Measurements from ENCODE around the gene ATRIP.
A peak's percentile ranks its signal among the peaks of the same experiment; 100 is the strongest.
"Not testable (repeated sequence)": the region's sequence is repeated elsewhere in the genome, so short reads cannot be mapped to it uniquely, and the experiment has no call there.

ATRIP gene

GRCh38 chr3:48459773-48460516 lies 13.4 kb downstream of the ATRIP start:
- TF ChIP-seq, protein P1, sequence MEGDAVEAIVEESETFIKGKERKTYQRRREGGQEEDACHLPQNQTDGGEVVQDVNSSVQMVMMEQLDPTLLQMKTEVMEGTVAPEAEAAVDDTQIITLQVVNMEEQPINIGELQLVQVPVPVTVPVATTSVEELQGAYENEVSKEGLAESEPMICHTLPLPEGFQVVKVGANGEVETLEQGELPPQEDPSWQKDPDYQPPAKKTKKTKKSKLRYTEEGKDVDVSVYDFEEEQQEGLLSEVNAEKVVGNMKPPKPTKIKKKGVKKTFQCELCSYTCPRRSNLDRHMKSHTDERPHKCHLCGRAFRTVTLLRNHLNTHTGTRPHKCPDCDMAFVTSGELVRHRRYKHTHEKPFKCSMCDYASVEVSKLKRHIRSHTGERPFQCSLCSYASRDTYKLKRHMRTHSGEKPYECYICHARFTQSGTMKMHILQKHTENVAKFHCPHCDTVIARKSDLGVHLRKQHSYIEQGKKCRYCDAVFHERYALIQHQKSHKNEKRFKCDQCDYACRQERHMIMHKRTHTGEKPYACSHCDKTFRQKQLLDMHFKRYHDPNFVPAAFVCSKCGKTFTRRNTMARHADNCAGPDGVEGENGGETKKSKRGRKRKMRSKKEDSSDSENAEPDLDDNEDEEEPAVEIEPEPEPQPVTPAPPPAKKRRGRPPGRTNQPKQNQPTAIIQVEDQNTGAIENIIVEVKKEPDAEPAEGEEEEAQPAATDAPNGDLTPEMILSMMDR (IDR thresholded peaks at IDR 0.05; ENCODE audit: borderline replicate concordance, insufficient read depth, low read depth, low read length), result no peak

DNA sequence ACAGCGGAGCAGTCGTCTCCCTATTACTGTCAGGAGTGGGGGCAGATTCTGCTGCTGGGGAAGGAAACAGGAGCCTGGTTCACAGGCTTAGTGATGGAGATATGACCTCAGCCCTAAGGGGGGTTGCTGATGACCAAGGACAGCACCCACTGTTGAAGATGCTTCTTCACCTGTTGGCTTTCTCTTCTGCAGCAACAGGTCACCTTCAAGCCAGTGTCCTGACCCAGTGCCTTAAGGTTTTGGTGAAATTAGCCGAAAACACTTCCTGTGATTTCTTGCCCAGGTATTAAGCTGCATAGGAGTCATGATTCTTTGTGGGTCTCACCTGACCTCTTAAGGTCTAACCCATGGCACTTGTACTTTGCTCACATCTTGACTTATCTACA lies 14.0 kb downstream of the ATRIP start:
- H3K4me3 ChIP-seq (ENCODE audit: low read depth, low read length), result no peak overlapping the region
- TF ChIP-seq, protein P1 (IDR thresholded peaks at IDR 0.05; ENCODE audit: borderline replicate concordance, insufficient read depth, low read depth, low read length), result no peak

More at GRCh38 chr3:48459773-48460516, 13.4 kb downstream of the ATRIP start:
- no peak overlapping the region for H3K4me3 ChIP-seq (ENCODE audit: low read depth, low read length)

DNA sequence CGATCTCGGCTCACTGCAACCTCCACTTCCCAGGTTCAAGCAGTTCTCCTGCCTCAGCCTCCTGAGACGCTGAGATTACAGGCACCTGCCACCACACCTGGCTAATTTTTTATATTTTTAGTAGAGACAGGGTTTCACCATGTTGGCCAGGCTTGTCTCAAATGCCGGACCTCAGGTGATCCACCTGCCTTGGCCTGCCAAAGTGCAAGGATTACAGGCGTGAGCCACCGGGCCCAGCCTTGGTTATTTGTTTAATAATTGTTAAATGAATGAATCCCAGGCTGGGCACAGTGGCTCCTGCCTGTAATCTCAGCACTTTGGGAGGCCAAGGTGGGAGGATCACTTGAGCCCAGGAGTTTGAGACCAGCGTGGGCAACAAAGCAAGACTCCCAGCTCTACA lies 15.2 kb downstream of the ATRIP start:
- H3K4me3 ChIP-seq (ENCODE audit: low read depth, low read length), result not testable (repeated sequence)

- no peak overlapping the region for H3K4me3 ChIP-seq (ENCODE audit: low read depth, low read length)
- TF ChIP-seq, protein P1 (IDR thresholded peaks at IDR 0.05; ENCODE audit: borderline replicate concordance, insufficient read depth, low read depth, low read length), result no peak
Observed at GRCh38 chr3:48463703-48464102, 17.2 kb downstream of the ATRIP start.

GRCh38 chr3:48464713-48465221 lies 18.2 kb downstream of the ATRIP start:
- TF ChIP-seq, protein P1 (IDR thresholded peaks at IDR 0.05; ENCODE audit: borderline replicate concordance, insufficient read depth, low read depth, low read length), result no peak
- H3K4me3 ChIP-seq (ENCODE audit: low read depth, low read length), result no peak overlapping the region

DNA sequence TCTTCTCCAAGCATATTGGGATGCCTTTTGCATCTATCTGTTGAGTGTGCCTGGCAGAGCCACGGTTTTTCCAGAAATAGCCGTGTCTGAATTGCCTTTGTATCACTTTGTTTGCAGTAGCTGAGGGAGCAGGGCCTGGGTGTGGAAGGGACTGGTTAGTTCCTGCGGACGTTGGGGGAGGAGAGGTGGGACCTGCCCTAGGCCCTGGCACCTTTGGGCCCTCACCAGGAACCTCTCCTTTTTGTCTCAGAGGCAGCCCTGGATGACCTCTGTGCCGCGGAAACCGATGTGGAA lies 18.6 kb downstream of the ATRIP start:
- TF ChIP-seq, protein P1 (IDR thresholded peaks at IDR 0.05; ENCODE audit: borderline replicate concordance, insufficient read depth, low read depth, low read length), result no peak

GRCh38 chr3:48465531-48466378 lies 19.2 kb downstream of the ATRIP start:
- peak overlapping the region; percentile 93 for H3K4me3 ChIP-seq (ENCODE audit: low read depth, low read length)
- TF ChIP-seq, protein P1 (IDR thresholded peaks at IDR 0.05; ENCODE audit: borderline replicate concordance, insufficient read depth, low read depth, low read length), result peak; percentile 45; the same call in 1 of the 2 replicates

More for the DNA sequence above, 18.6 kb downstream of the ATRIP start:
- no peak overlapping the region for H3K4me3 ChIP-seq (ENCODE audit: low read depth, low read length)
